ENCODE data around the gene PCDH7.

Gene PCDH7

GRCh38 chr4:30744386-30744785 is 24.2 kb downstream of the PCDH7 start:
- no peak overlapping the region for H3K4me3 ChIP-seq (ENCODE audit: low read depth, low read length)
- TF ChIP-seq, protein P1, sequence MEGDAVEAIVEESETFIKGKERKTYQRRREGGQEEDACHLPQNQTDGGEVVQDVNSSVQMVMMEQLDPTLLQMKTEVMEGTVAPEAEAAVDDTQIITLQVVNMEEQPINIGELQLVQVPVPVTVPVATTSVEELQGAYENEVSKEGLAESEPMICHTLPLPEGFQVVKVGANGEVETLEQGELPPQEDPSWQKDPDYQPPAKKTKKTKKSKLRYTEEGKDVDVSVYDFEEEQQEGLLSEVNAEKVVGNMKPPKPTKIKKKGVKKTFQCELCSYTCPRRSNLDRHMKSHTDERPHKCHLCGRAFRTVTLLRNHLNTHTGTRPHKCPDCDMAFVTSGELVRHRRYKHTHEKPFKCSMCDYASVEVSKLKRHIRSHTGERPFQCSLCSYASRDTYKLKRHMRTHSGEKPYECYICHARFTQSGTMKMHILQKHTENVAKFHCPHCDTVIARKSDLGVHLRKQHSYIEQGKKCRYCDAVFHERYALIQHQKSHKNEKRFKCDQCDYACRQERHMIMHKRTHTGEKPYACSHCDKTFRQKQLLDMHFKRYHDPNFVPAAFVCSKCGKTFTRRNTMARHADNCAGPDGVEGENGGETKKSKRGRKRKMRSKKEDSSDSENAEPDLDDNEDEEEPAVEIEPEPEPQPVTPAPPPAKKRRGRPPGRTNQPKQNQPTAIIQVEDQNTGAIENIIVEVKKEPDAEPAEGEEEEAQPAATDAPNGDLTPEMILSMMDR (IDR thresholded peaks at IDR 0.05; ENCODE audit: insufficient read depth, low read length, missing control alignments): no peak
- ChIA-PET POLR2A (no interaction called here), CTCF (no interaction called here)
- no peak for DNase-seq (ENCODE audit: low read depth, low spot score)

GRCh38 chr4:30744957-30745640 is 24.9 kb downstream of the PCDH7 start:
- CTCF ChIA-PET: no interaction called here
- TF ChIP-seq, protein P1 (IDR thresholded peaks at IDR 0.05; ENCODE audit: insufficient read depth, low read length, missing control alignments): no peak

GRCh38 chr4:30746735-30747134 is 26.6 kb downstream of the PCDH7 start:
- ChIA-PET CTCF (no interaction called here), POLR2A (no interaction called here)
- no peak for DNase-seq (ENCODE audit: low read depth, low spot score)
- TF ChIP-seq, protein P1 (IDR thresholded peaks at IDR 0.05; ENCODE audit: insufficient read depth, low read length, missing control alignments): no peak
- H3K4me3 ChIP-seq (ENCODE audit: low read depth, low read length): no peak overlapping the region

More at GRCh38 chr4:30744957-30745640, 24.9 kb downstream of the PCDH7 start:
- no peak overlapping the region for H3K4me3 ChIP-seq (ENCODE audit: low read depth, low read length)
- POLR2A ChIA-PET: no interaction called here
- DNase-seq (ENCODE audit: low read depth, low spot score): no peak

DNA sequence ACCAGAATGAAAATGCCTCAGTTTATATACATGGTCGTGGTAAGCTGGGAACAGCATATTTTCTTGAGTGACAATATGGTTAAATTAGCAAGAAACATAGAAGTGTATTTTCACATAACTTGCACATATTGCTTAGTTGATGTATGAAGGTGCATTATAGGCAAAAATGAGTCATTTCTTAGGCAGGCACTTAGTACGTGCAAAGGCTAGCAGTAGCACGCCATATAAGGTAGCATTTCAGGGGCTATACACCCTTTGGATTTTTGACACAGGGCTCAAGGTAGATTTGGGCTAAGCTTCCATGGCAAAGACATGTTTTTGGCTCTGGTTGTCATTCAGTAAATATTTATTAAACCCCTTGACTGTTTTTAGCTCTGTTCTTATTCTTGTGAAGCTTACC is 33.1 kb downstream of the PCDH7 start:
- TF ChIP-seq, protein P1 (IDR thresholded peaks at IDR 0.05; ENCODE audit: insufficient read depth, low read length, missing control alignments): no peak
- ChIA-PET CTCF (no interaction called here), POLR2A (no interaction called here)
- no peak for DNase-seq (ENCODE audit: low read depth, low spot score)
- no peak overlapping the region for H3K4me3 ChIP-seq (ENCODE audit: low read depth, low read length)

GRCh38 chr4:30754021-30754420 is 33.9 kb downstream of the PCDH7 start:
- TF ChIP-seq, protein P1 (IDR thresholded peaks at IDR 0.05; ENCODE audit: insufficient read depth, low read length, missing control alignments): no peak
- H3K4me3 ChIP-seq (ENCODE audit: low read depth, low read length): no peak overlapping the region
- CTCF ChIA-PET: no interaction called here
- DNase-seq (ENCODE audit: low read depth, low spot score): no peak
- POLR2A ChIA-PET: no interaction called here

GRCh38 chr4:30755346-30755745 is 35.2 kb downstream of the PCDH7 start:
- TF ChIP-seq, protein P1 (IDR thresholded peaks at IDR 0.05; ENCODE audit: insufficient read depth, low read length, missing control alignments): no peak
- ChIA-PET POLR2A (no interaction called here), CTCF (no interaction called here)
- no peak for DNase-seq (ENCODE audit: low read depth, low spot score)
- no peak overlapping the region for H3K4me3 ChIP-seq (ENCODE audit: low read depth, low read length)

Data from AG04449 (cell line).